ENCODE data around the gene LRIG1.
A peak's percentile ranks its signal among the peaks of the same experiment; 100 is the strongest.

The LRIG1 gene, protein sequence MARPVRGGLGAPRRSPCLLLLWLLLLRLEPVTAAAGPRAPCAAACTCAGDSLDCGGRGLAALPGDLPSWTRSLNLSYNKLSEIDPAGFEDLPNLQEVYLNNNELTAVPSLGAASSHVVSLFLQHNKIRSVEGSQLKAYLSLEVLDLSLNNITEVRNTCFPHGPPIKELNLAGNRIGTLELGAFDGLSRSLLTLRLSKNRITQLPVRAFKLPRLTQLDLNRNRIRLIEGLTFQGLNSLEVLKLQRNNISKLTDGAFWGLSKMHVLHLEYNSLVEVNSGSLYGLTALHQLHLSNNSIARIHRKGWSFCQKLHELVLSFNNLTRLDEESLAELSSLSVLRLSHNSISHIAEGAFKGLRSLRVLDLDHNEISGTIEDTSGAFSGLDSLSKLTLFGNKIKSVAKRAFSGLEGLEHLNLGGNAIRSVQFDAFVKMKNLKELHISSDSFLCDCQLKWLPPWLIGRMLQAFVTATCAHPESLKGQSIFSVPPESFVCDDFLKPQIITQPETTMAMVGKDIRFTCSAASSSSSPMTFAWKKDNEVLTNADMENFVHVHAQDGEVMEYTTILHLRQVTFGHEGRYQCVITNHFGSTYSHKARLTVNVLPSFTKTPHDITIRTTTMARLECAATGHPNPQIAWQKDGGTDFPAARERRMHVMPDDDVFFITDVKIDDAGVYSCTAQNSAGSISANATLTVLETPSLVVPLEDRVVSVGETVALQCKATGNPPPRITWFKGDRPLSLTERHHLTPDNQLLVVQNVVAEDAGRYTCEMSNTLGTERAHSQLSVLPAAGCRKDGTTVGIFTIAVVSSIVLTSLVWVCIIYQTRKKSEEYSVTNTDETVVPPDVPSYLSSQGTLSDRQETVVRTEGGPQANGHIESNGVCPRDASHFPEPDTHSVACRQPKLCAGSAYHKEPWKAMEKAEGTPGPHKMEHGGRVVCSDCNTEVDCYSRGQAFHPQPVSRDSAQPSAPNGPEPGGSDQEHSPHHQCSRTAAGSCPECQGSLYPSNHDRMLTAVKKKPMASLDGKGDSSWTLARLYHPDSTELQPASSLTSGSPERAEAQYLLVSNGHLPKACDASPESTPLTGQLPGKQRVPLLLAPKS

DNA sequence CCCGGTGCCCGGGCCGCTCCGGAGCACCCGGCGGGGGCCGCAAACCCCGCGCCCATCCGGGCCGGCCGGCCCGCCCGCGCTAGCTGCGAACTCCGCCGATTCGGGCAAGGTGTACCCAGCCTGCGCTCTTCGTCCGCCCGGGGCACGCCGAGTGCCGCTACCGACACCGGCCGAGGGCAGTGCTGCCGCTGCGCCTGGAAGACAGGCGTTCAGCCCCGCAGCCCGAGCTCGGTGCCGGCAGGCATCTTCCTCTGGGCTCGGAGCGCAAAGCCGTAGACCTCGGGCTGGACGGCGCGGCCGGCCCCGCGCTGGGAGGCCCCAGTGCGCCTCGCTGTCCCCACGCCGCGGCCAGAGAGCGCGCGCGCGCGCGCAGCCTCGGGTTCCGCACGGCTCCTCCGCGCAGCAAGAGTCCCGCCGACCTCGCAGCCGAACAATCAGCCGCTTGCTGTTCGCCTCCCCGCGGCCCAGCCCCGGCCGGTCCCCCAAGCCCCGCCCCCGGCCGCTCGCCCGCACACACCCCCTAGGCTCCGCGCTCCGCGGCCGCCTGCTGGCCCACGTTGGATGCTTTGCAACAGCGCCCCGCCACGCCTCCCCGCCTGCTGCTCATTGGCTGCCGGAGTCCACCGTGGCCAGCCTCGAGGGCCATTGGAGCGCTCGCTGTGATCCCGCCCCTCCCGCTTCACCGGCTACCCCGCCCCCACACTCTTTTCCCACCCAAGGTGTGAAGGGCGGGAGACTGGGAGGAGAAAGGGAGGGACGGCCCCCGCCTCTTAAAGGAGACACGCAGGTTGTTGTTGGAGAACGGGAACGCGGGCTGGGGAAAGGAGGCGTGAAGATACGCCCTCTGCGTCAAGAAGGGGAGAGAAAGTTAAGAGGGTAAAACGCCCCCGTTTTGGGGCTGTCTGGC lies at the start of gene LRIG1:
Gene LRIG1, minus strand, starts transcription at position 447 of the 907 bp plus-strand sequence. CDS start 615 bp downstream, outside the sequence.
- DNase-seq (ENCODE audit: low spot score) = peak; percentile 99

DNA sequence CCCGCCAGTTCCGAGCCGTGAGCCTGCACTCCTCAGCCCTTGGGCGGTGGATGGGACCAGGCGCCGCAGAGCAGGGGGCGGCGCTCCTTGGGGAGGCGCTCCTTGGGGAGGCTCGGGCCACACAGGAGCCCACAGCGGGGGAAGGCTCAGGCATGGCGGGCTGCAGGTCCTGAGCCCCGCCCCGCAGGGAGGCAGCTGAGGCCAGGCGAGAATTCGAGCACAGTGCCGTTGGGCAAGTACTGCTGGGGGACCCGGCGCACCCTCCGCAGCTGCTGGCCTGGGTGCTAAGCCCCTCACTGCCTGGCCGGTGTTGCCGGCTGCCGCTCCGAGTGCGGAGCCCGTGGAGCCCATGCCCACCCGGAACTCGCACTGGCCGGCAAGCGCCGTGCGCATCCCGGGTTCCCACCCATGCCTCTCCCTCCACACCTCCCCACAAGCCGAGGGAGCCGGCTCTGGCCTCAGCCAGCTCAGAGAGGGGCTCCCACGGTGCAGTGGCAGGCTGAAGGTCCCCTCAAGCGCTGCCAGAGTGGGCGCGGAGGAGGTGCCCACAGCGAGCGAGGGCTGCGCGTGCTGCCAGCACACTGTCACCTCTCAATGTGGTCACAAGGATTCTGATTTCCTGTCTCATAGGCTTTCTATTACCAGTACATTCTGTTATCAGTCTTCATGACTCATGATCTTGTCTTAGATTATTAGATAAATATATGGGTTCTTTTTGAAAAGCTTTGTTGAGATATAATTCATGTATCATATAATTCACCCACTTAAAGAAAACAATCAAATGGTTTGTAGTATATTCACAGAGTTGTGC lies 44.0 kb upstream of the LRIG1 start:
- no peak for DNase-seq (ENCODE audit: low spot score)

DNA sequence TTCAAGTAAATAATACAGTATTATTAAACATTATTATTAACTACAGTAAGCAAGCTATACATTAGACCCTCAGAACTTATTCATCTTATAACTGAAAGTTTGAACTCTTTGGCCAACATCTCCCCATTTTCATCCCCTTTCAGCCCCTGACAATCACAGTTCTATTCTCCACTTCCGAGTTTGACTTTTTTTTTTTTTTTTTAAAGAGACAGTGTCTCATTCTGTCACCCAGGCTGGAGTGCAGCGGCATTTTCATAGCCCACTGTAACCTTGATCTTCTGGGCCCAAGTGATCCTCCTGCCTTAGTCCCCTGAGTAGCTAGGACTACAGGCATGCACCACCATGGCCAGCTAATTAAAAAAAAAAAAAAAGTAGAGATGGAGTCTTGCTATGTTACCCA lies 41.3 kb upstream of the LRIG1 start:
- no peak for DNase-seq (ENCODE audit: low spot score)

DNA sequence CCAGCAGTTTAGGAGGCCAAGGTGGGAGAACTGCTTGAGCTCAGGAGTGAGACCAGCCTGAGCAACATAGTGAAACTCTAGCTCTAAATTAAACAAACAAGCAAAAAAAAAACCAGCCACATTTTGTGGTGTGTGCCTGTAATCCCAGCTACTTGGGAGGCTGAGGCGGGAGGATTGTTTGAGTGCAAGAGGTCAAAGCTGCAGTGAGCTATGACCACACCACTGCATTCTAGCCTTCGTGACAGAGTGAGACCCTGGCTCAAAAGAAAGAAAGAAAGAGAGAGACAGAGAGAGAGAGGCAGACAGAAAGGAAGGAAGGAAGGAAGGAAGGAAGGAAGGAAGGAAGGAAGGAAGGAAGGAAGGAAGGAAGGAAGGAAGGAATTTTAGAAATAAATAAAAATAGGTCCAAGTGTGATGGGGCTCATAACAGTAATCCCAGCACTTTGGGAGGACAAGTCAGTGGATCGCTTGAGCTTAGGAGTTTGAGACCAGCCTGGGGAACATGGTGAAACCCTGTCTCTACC lies 38.7 kb upstream of the LRIG1 start:
- no peak for DNase-seq (ENCODE audit: low spot score)

GRCh38 chr3:66538390-66538789 lies 37.6 kb upstream of the LRIG1 start:
- DNase-seq (ENCODE audit: low spot score) = no peak

DNA sequence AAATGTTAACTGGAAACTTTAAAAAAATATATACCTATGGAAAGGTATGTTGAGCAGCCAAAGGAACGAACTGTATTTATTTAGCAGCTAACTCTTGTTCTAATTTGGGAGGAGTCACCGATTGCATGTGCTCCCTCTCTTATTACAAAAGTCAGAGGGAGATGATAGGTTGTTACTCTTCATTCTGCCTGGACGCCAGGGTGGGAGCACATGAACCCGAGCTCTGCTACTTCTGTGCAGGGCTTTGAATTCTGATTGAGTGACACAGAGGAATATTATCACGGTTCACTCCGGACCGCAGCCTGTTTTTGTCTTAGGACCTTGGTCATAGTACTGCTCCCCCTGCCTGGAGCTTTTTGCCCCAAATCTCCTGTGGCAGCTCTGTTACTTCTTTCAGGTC lies 36.9 kb upstream of the LRIG1 start:
- peak; percentile 37 for DNase-seq (ENCODE audit: low spot score)

DNA sequence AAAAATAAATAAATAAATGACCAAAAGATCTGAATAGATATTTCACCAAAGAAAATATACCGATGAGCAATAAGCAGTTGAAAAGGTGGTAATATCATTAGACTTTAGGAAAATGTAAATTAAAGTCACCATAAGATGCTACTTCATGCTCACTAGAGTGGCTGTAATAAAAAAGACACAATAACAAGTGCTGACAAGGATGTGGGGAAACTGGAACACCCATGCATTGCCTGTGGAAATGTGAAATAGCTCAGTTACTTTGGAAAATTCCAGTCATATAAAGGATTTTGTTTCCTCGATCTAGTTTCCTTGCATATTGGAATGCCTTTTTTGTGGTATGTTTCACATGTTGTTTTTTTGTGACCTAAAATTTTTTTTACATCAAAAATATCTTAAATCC lies 36.0 kb upstream of the LRIG1 start:
- no peak for DNase-seq (ENCODE audit: low spot score)

DNA sequence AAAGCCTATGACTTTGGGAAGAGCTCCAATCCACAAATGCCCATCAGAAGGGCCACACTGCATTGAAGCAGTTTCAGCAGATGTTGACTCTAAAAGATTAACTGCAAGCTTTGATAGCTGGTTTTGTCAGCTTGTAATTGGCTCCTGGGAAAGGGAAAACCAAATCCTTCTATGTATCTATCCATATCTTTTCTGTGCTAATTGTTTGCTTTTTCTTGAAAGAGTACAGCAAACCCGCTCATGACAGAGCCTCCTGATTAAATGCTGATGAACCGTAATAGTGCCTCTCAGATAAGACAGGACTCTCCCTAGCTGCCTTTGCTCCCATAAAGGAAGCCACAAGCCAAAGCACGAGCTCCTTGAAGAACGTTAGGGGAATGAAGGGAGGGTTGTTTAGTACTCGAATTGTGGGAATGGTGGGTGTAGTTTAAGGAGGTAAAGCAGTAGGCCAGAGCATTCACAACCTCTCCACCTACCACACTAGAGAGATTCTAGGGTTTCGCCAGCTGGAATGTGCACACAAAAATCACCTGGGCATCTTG lies 33.6 kb upstream of the LRIG1 start:
- no peak for DNase-seq (ENCODE audit: low spot score)

GRCh38 chr3:66532613-66533012 lies 31.8 kb upstream of the LRIG1 start:
- no peak for DNase-seq (ENCODE audit: low spot score)

DNA sequence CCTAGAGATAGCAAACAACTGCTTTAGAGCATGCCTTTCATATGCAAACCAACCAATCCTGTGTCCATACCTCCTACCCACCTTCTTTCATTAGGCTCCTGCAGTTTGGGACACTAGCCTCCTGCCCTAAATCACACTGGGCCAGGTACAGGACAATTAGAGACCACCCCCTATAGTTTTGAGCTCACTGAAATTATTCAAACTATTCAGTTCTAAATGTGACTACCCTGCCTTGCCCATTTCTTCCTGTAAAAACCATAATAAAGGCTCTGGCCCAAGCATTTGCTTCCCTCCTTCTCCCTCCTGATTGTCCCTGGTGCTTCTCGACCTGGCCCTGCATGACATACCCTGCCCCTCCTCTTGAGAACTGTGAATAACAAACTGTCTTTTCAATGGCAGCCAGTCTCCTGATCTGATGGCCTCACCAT lies 31.4 kb upstream of the LRIG1 start:
- DNase-seq (ENCODE audit: low spot score) = no peak

DNA sequence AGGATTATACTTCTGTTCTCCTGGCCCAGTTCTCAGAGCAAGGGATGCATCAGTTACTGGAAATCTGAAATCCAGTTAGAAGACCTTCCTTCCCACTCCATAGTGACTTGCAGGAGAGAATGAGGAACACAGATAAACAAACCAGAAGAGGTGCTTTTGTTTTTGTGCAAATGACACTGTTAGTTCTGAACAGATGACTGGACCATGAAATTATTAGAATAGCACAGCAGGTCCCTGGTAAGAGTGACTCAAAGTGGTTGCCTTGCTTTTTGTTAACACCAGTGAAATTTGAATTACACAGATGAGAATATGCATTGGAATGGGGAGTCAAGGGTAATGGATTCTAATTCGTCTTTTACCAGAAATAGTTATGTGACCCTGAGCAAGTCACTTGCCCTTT lies 30.4 kb upstream of the LRIG1 start:
- DNase-seq (ENCODE audit: low spot score) = no peak

GRCh38 chr3:66527246-66527645 lies 26.4 kb upstream of the LRIG1 start:
- DNase-seq (ENCODE audit: low spot score) = no peak

DNA sequence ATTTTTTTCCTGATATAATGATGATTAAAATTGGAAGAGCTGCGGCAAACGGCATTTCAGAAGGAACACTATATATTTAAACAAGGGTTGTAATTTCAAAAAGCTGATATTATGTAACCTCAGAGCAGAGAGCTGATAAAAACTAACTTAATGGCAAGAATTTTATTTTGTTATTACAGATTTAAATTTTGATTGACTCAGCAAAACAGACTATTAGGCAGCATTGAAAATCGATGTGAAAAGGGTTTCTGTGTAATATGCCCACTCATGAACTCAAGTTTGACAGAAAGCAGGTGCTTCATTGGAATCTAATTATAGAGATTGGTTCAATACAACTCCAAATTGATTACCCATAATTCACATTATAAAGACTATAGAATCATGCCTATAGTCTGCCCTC lies 24.9 kb upstream of the LRIG1 start:
- no peak for DNase-seq (ENCODE audit: low spot score)

- no peak for DNase-seq (ENCODE audit: low spot score)
These were observed 19.9 kb upstream of the LRIG1 start for GRCh38 chr3:66520724-66521123.

GRCh38 chr3:66518644-66519043 lies 17.8 kb upstream of the LRIG1 start:
- DNase-seq (ENCODE audit: low spot score) = no peak

- DNase-seq (ENCODE audit: low spot score) = no peak
These were observed 17.3 kb upstream of the LRIG1 start for GRCh38 chr3:66518126-66518525.

DNA sequence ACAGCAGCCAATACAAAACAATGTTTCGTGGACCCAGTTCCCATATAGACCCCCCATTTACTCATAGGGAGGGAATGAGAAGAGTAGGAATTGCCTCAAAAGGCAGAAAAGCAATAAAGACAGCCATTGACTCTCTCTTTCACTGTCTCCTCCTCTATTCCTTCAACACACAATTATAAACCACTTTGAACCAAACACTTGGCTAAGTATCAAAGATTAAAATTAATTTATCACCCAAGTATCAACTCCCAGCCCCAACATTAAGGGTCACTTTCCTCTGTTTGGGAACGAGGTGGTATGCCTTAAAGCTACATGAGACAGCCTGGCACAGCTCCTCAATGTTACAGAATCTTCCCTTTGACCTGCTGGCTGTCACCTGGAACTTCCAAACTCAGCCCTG lies 16.4 kb upstream of the LRIG1 start:
- DNase-seq (ENCODE audit: low spot score) = no peak

GRCh38 chr3:66508461-66508860 lies 7.6 kb upstream of the LRIG1 start:
- DNase-seq (ENCODE audit: low spot score) = no peak

DNA sequence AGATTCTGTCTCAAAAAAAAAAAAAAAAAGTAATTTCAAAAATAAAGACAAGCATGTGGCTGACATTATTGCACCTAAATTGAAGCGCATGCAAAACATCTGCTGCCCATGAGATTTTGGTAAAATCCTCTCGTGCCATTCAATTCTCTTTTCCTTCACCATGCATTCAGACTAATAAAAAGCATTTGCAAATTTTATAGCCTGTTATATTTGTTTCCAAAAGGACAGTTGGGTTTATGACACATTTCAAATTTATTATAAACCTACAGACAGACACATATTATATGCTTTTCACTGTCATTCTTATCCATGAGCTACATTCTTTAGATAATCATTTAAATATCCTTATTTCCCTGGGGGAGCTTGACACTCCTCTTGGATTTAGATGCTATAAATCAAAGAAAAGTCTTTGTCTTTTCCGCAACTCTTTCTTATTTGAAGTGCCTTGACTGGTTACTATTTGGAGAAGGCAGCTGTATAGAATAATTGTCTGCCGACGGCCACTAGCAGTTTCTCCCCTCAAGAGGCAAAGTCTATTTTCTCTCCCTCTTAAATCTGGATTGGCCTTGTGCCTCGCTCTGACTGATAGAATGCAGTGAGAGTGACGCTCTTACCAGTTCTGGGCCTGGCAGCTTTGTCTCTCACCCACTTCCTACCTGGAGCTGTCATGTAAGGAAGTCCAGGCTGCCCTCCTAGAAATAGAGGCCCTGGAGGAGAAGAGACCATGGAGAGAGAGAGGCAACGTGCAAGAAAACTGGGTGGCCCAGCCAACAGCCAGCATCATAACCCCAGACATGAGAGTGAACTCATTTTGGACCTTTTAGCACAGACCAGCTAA lies 6.8 kb upstream of the LRIG1 start:
- DNase-seq (ENCODE audit: low spot score) = no peak

All from globus pallidus (tissue), 1 donor.